GM12875 (cell line): Measurements from ENCODE around the gene ASIC2.

Experiments used
- H3K4me3 ChIP-seq: one replicate; pipeline ENCODE4 v1.5.1; 2011; ENCODE audit warnings: low read depth, low read length, control low read depth
- CTCF ChIP-seq: IDR thresholded peaks from 2 replicates; pipeline ENCODE4 v1.5.1; 2011; ENCODE audit warnings: low read depth, mild to moderate bottlenecking, control low read depth, inconsistent platforms, low read length, moderate library complexity, borderline replicate concordance; ENCODE audit not compliant: insufficient read depth

Gene ASIC2

GRCh38 chr17:33079201-33079600, 213.9 kb downstream of the ASIC2 start:
- H3K4me3 ChIP-seq: no peak overlapping the region
- TF ChIP-seq CTCF: no peak

DNA sequence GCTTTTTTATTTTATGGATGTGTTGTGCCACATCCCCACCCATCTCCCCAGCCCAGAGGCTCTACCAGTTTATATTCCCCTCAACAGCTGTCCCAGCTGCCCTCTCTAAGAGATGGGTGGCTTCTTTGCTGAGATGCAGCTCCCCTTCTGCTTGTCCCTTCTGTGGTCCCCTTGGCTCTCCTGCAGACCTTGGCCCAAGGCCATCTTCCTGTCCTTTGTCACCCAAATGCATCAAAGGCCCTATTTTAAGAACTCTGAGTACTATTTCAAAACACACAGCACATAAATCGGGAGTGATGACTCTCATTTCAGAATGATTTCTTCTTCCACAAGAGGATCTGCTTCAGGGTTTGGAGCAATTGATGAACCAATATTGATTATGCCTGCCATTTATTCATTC, 216.1 kb downstream of the ASIC2 start:
- TF ChIP-seq CTCF: no peak
- H3K4me3 ChIP-seq: no peak overlapping the region

GRCh38 chr17:33073416-33073815, 219.7 kb downstream of the ASIC2 start:
- no peak overlapping the region for H3K4me3 ChIP-seq
- TF ChIP-seq CTCF: no peak

DNA sequence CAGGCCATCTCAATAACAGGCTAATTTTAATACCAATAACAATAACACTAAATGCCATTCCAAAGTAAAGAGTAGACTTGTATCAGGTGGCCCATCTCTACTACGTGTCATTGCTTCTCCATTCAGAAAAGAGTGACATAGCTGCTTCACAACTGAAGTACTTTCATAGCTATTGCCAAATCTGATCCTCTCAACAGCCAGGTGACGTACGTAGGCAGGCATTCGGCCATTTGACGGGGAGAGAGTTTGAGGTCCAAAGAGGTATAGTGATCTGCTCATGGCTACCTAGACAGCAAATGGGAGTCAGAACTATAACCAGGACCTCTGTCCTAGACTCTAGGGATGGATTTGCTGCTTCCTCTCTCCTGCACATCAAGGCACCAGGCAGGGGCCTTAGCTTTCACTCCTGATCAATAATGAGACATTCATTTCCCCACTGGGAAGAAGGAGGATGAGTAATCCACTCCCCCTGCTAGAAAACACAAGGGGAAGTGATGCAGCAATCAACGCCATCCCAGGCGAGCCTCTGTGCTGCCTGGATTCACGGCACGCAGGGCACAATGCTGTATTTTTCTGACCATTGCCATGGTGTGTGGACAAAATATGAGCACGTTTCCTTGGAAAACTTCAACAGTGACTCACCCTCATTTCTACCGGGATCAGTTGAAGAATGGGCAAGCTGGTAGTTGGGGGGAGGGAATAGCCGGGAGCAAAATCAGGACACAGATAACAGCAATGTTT, 220.5 kb downstream of the ASIC2 start:
- no peak overlapping the region for H3K4me3 ChIP-seq
- no peak for TF ChIP-seq CTCF

DNA sequence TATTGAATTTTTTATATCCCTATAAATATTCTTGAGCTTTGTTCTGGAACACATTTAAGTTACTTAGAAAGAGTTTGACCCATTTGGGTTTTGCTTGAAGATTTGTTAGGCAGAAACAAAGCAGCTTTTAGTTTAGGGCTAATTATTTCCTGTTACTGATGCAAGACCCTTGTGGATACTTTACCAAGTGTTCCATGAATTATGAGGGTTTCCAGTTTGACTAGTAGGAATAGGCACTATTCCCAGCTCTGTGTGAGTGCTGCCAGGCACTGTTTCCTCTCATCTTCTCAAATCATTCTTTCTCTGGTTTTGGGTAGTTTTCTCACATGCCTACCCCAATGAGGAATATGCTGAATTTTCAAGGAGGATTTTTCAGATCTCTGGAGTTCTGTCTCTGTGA, 221.4 kb downstream of the ASIC2 start:
- TF ChIP-seq CTCF: no peak
- no peak overlapping the region for H3K4me3 ChIP-seq

- TF ChIP-seq CTCF: no peak
These were observed 235.5 kb downstream of the ASIC2 start for GRCh38 chr17:33057564-33057963.

GRCh38 chr17:33056399-33057146, 236.5 kb downstream of the ASIC2 start:
- TF ChIP-seq CTCF: no peak

More at GRCh38 chr17:33057564-33057963, 235.5 kb downstream of the ASIC2 start:
- H3K4me3 ChIP-seq: no peak overlapping the region

More at GRCh38 chr17:33056399-33057146, 236.5 kb downstream of the ASIC2 start:
- no peak overlapping the region for H3K4me3 ChIP-seq
